ENCODE measurements around the gene NCEH1. TPM values are rescaled to one million over a fixed set of nuclear protein-coding genes. Genes with fewer than 3 reads are reported as not detected.

NCEH1 gene
- total and polyA plus RNA-seq, 2 of the 13 experiments (the other 11 are each of a cell fraction or from before 2014, with no cell fraction given) = 12.9 to 21.4 TPM

DNA sequence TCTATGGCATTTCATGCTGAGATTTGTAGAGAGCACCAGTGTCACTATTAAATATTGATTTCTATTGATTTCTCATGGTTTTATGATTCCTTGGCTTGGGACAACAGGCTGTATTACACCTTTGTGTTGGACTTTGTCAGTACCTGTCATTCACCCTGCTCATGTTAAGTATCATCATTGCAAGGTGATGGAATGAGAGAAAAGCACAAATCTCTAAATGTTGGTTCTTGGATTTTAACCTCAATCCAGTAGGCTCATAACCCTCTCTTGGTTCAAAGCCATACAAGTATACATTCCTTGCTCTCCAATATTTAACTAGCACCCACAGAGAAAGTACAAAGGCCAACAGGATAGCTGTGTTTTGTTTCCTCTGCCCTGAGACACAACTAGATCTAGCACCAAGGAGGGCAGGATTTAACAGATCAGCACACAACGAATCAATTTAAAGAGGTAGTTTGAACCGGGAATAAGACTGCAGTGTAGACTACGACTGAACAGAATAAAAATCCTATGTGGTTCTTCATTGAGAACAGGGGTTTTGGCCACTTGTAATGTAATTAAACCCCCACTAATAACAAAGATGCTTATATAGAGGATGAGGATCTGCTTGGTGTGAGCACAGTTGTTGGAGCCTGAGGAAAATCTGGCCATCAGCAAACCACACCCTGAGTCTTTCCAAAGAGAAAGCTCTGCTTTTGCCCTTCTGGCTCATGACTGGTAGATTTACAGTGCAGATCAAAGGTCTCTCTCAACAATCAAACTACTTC lies 109.6 kb downstream of the NCEH1 start (continued):
- TF ChIP-seq, protein P1, sequence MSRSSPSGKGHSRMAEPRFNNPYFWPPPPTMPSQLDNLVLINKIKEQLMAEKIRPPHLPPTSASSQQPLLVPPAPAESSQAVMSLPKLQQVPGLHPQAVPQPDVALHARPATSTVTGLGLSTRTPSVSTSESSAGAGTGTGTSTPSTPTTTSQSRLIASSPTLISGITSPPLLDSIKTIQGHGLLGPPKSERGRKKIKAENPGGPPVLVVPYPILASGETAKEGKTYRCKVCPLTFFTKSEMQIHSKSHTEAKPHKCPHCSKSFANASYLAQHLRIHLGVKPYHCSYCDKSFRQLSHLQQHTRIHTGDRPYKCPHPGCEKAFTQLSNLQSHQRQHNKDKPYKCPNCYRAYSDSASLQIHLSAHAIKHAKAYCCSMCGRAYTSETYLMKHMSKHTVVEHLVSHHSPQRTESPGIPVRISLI (CRISPR knock-in tag; IDR thresholded peaks at IDR 0.05; ENCODE audit: borderline replicate concordance) = no peak
- TF ChIP-seq SATB2 (CRISPR knock-in tag; IDR thresholded peaks at IDR 0.05) (no peak), ZFY (CRISPR knock-in tag; IDR thresholded peaks at IDR 0.05) (no peak), GATAD1 (CRISPR knock-in tag; IDR thresholded peaks at IDR 0.05) (no peak), ARNT (IDR thresholded peaks at IDR 0.05) (no peak), GLI4 (CRISPR knock-in tag; IDR thresholded peaks at IDR 0.05; ENCODE audit: borderline replicate concordance) (no peak), ZNF432 (CRISPR knock-in tag; IDR thresholded peaks at IDR 0.05; ENCODE audit: borderline replicate concordance) (no peak)
- TF ChIP-seq, protein P2, sequence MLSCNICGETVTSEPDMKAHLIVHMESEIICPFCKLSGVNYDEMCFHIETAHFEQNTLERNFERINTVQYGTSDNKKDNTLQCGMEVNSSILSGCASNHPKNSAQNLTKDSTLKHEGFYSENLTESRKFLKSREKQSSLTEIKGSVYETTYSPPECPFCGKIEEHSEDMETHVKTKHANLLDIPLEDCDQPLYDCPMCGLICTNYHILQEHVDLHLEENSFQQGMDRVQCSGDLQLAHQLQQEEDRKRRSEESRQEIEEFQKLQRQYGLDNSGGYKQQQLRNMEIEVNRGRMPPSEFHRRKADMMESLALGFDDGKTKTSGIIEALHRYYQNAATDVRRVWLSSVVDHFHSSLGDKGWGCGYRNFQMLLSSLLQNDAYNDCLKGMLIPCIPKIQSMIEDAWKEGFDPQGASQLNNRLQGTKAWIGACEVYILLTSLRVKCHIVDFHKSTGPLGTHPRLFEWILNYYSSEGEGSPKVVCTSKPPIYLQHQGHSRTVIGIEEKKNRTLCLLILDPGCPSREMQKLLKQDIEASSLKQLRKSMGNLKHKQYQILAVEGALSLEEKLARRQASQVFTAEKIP (CRISPR knock-in tag; IDR thresholded peaks at IDR 0.05; ENCODE audit: borderline replicate concordance) = no peak
- TF ChIP-seq, protein P3, sequence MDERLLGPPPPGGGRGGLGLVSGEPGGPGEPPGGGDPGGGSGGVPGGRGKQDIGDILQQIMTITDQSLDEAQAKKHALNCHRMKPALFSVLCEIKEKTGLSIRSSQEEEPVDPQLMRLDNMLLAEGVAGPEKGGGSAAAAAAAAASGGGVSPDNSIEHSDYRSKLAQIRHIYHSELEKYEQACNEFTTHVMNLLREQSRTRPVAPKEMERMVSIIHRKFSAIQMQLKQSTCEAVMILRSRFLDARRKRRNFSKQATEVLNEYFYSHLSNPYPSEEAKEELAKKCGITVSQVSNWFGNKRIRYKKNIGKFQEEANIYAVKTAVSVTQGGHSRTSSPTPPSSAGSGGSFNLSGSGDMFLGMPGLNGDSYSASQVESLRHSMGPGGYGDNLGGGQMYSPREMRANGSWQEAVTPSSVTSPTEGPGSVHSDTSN (CRISPR knock-in tag; IDR thresholded peaks at IDR 0.05) = no peak
- TF ChIP-seq, protein P4, sequence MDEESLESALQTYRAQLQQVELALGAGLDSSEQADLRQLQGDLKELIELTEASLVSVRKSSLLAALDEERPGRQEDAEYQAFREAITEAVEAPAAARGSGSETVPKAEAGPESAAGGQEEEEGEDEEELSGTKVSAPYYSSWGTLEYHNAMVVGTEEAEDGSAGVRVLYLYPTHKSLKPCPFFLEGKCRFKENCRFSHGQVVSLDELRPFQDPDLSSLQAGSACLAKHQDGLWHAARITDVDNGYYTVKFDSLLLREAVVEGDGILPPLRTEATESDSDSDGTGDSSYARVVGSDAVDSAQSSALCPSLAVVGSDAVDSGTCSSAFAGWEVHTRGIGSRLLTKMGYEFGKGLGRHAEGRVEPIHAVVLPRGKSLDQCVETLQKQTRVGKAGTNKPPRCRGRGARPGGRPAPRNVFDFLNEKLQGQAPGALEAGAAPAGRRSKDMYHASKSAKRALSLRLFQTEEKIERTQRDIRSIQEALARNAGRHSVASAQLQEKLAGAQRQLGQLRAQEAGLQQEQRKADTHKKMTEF (CRISPR knock-in tag; IDR thresholded peaks at IDR 0.05) = peak; percentile 62; the same call in 1 of the 2 replicates
- TF ChIP-seq, protein P5, sequence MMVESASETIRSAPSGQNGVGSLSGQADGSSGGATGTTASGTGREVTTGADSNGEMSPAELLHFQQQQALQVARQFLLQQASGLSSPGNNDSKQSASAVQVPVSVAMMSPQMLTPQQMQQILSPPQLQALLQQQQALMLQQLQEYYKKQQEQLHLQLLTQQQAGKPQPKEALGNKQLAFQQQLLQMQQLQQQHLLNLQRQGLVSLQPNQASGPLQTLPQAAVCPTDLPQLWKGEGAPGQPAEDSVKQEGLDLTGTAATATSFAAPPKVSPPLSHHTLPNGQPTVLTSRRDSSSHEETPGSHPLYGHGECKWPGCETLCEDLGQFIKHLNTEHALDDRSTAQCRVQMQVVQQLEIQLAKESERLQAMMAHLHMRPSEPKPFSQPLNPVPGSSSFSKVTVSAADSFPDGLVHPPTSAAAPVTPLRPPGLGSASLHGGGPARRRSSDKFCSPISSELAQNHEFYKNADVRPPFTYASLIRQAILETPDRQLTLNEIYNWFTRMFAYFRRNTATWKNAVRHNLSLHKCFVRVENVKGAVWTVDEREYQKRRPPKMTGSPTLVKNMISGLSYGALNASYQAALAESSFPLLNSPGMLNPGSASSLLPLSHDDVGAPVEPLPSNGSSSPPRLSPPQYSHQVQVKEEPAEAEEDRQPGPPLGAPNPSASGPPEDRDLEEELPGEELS (CRISPR knock-in tag; IDR thresholded peaks at IDR 0.05) = peak; percentile 73; the same call in 1 of the 2 replicates
- TF ChIP-seq, protein P6, sequence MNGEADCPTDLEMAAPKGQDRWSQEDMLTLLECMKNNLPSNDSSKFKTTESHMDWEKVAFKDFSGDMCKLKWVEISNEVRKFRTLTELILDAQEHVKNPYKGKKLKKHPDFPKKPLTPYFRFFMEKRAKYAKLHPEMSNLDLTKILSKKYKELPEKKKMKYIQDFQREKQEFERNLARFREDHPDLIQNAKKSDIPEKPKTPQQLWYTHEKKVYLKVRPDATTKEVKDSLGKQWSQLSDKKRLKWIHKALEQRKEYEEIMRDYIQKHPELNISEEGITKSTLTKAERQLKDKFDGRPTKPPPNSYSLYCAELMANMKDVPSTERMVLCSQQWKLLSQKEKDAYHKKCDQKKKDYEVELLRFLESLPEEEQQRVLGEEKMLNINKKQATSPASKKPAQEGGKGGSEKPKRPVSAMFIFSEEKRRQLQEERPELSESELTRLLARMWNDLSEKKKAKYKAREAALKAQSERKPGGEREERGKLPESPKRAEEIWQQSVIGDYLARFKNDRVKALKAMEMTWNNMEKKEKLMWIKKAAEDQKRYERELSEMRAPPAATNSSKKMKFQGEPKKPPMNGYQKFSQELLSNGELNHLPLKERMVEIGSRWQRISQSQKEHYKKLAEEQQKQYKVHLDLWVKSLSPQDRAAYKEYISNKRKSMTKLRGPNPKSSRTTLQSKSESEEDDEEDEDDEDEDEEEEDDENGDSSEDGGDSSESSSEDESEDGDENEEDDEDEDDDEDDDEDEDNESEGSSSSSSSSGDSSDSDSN (CRISPR knock-in tag; IDR thresholded peaks at IDR 0.05) = no peak
- TF ChIP-seq, protein P7, sequence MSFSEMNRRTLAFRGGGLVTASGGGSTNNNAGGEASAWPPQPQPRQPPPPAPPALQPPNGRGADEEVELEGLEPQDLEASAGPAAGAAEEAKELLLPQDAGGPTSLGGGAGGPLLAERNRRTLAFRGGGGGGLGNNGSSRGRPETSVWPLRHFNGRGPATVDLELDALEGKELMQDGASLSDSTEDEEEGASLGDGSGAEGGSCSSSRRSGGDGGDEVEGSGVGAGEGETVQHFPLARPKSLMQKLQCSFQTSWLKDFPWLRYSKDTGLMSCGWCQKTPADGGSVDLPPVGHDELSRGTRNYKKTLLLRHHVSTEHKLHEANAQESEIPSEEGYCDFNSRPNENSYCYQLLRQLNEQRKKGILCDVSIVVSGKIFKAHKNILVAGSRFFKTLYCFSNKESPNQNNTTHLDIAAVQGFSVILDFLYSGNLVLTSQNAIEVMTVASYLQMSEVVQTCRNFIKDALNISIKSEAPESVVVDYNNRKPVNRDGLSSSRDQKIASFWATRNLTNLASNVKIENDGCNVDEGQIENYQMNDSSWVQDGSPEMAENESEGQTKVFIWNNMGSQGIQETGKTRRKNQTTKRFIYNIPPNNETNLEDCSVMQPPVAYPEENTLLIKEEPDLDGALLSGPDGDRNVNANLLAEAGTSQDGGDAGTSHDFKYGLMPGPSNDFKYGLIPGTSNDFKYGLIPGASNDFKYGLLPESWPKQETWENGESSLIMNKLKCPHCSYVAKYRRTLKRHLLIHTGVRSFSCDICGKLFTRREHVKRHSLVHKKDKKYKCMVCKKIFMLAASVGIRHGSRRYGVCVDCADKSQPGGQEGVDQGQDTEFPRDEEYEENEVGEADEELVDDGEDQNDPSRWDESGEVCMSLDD (CRISPR knock-in tag; IDR thresholded peaks at IDR 0.05; ENCODE audit: borderline replicate concordance) = no peak
